Stimulated activated naive CD8-positive, alpha-beta T cell treated with anti-CD3 and anti-CD28 coated beads, Interleukin-15, Interleukin-2, amounts not matched to agents 100 ng/mL and 50 ng/mL, for 24 hours (primary cell): ENCODE data around the gene OVCH2.
"Not testable (repeated sequence)": the region's sequence is repeated elsewhere in the genome, so short reads cannot be mapped to it uniquely, and the experiment has no call there.

Experiments used
- H3K27ac Mint-ChIP-seq: one replicate; pipeline ENCODE4 v1.8.0; 2021; ENCODE audit warnings: mild to moderate bottlenecking, mixed read lengths
- H3K27me3 Mint-ChIP-seq: one replicate; pipeline ENCODE4 v1.8.0; 2021; ENCODE audit warnings: mixed read lengths
- H3K36me3 Mint-ChIP-seq: one replicate; pipeline ENCODE4 v1.8.0; 2021; ENCODE audit warnings: low read depth, mixed read lengths
- H3K4me1 Mint-ChIP-seq: one replicate; pipeline ENCODE4 v1.8.0; 2021; ENCODE audit warnings: low read depth, mixed read lengths
- H3K4me3 Mint-ChIP-seq: one replicate; pipeline ENCODE4 v1.8.0; 2021; ENCODE audit warnings: mild to moderate bottlenecking, mixed read lengths
- H3K9me3 Mint-ChIP-seq: one replicate; pipeline ENCODE4 v1.8.0; 2021; ENCODE audit warnings: mixed read lengths

OVCH2 gene

GRCh38 chr11:7663531-7663930 lies 42.7 kb downstream of the OVCH2 start:
- H3K4me3 Mint-ChIP-seq, H3K27me3 Mint-ChIP-seq, H3K9me3 Mint-ChIP-seq, H3K36me3 Mint-ChIP-seq, H3K4me1 Mint-ChIP-seq, H3K27ac Mint-ChIP-seq: not testable (repeated sequence)

GRCh38 chr11:7657306-7658025 lies 48.8 kb downstream of the OVCH2 start:
- Mint-ChIP-seq H3K27ac (no peak overlapping the region), H3K4me3 (no peak overlapping the region), H3K27me3 (no peaks in the 10 kb centered on the region), H3K4me1 (no peaks in the 10 kb centered on the region), H3K9me3 (no peaks in the 10 kb centered on the region), H3K36me3 (peaks cover 12% of the 10 kb centered on the region)

- no peak overlapping the region for H3K4me3 Mint-ChIP-seq
- no peaks in the 10 kb centered on the region for H3K4me1 Mint-ChIP-seq
- H3K36me3 Mint-ChIP-seq = peaks cover 19% of the 10 kb centered on the region
- H3K27ac Mint-ChIP-seq = no peak overlapping the region
- no peaks in the 10 kb centered on the region for H3K27me3 Mint-ChIP-seq
- H3K9me3 Mint-ChIP-seq = no peaks in the 10 kb centered on the region
Measured at GRCh38 chr11:7656704-7657103, 49.6 kb downstream of the OVCH2 start.

- Mint-ChIP-seq H3K4me1 (no peaks in the 10 kb centered on the region), H3K27ac (no peak overlapping the region), H3K27me3 (no peaks in the 10 kb centered on the region), H3K36me3 (peaks cover 19% of the 10 kb centered on the region), H3K4me3 (no peak overlapping the region), H3K9me3 (no peaks in the 10 kb centered on the region)
Measured at GRCh38 chr11:7655253-7656217, 50.7 kb downstream of the OVCH2 start.

- H3K36me3 Mint-ChIP-seq = peaks cover 29% of the 10 kb centered on the region
- H3K27me3 Mint-ChIP-seq = no peaks in the 10 kb centered on the region
- H3K4me3 Mint-ChIP-seq = no peak overlapping the region
- no peak overlapping the region for H3K27ac Mint-ChIP-seq
- H3K9me3 Mint-ChIP-seq = no peaks in the 10 kb centered on the region
- no peaks in the 10 kb centered on the region for H3K4me1 Mint-ChIP-seq
Measured at GRCh38 chr11:7654195-7654705, 52.0 kb downstream of the OVCH2 start.

- H3K36me3 Mint-ChIP-seq = peaks cover 24% of the 10 kb centered on the region
Measured at GRCh38 chr11:7651700-7652099, 54.6 kb downstream of the OVCH2 start.

GRCh38 chr11:7651140-7651551 lies 55.1 kb downstream of the OVCH2 start:
- Mint-ChIP-seq H3K4me1 (no peaks in the 10 kb centered on the region), H3K4me3 (no peak overlapping the region), H3K9me3 (no peaks in the 10 kb centered on the region), H3K27me3 (no peaks in the 10 kb centered on the region), H3K36me3 (peaks cover 24% of the 10 kb centered on the region), H3K27ac (no peak overlapping the region)

More at GRCh38 chr11:7651700-7652099, 54.6 kb downstream of the OVCH2 start:
- Mint-ChIP-seq H3K27me3 (no peaks in the 10 kb centered on the region), H3K4me1 (no peaks in the 10 kb centered on the region), H3K4me3 (no peak overlapping the region), H3K9me3 (no peaks in the 10 kb centered on the region), H3K27ac (no peak overlapping the region)

- H3K36me3 Mint-ChIP-seq = peaks cover 20% of the 10 kb centered on the region
- no peak overlapping the region for H3K27ac Mint-ChIP-seq
- no peaks in the 10 kb centered on the region for H3K4me1 Mint-ChIP-seq
- H3K4me3 Mint-ChIP-seq = no peak overlapping the region
- no peaks in the 10 kb centered on the region for H3K9me3 Mint-ChIP-seq
- no peaks in the 10 kb centered on the region for H3K27me3 Mint-ChIP-seq
Measured at GRCh38 chr11:7648264-7648663, 58.0 kb downstream of the OVCH2 start.

- H3K4me3 Mint-ChIP-seq = no peak overlapping the region
- no peaks in the 10 kb centered on the region for H3K9me3 Mint-ChIP-seq
- no peaks in the 10 kb centered on the region for H3K27me3 Mint-ChIP-seq
- H3K27ac Mint-ChIP-seq = no peak overlapping the region
- H3K36me3 Mint-ChIP-seq = peaks cover 11% of the 10 kb centered on the region
- H3K4me1 Mint-ChIP-seq = no peaks in the 10 kb centered on the region
Measured at GRCh38 chr11:7646866-7647265, 59.4 kb downstream of the OVCH2 start.

GRCh38 chr11:7645206-7645605 lies 61.1 kb downstream of the OVCH2 start:
- no peaks in the 10 kb centered on the region for H3K9me3 Mint-ChIP-seq

GRCh38 chr11:7643314-7643713 lies 63.0 kb downstream of the OVCH2 start:
- Mint-ChIP-seq H3K4me3 (no peak overlapping the region), H3K27me3 (no peaks in the 10 kb centered on the region), H3K9me3 (no peaks in the 10 kb centered on the region), H3K36me3 (peaks cover 16% of the 10 kb centered on the region), H3K4me1 (no peaks in the 10 kb centered on the region), H3K27ac (no peak overlapping the region)

More at GRCh38 chr11:7645206-7645605, 61.1 kb downstream of the OVCH2 start:
- Mint-ChIP-seq H3K27me3 (no peaks in the 10 kb centered on the region), H3K4me3 (no peak overlapping the region), H3K27ac (peak overlapping the region; percentile 45), H3K4me1 (no peaks in the 10 kb centered on the region), H3K36me3 (peaks cover 19% of the 10 kb centered on the region)

- H3K4me1 Mint-ChIP-seq = no peaks in the 10 kb centered on the region
- H3K4me3 Mint-ChIP-seq = no peak overlapping the region
- H3K36me3 Mint-ChIP-seq = peaks cover 16% of the 10 kb centered on the region
- no peaks in the 10 kb centered on the region for H3K9me3 Mint-ChIP-seq
- H3K27me3 Mint-ChIP-seq = no peaks in the 10 kb centered on the region
- H3K27ac Mint-ChIP-seq = no peak overlapping the region
Measured at GRCh38 chr11:7642747-7643146, 63.5 kb downstream of the OVCH2 start.

- H3K4me1 Mint-ChIP-seq = no peaks in the 10 kb centered on the region
- H3K9me3 Mint-ChIP-seq = no peaks in the 10 kb centered on the region
- H3K27ac Mint-ChIP-seq = no peak overlapping the region
- H3K27me3 Mint-ChIP-seq = no peaks in the 10 kb centered on the region
- no peak overlapping the region for H3K4me3 Mint-ChIP-seq
- H3K36me3 Mint-ChIP-seq = peaks cover 28% of the 10 kb centered on the region
Measured at GRCh38 chr11:7640816-7641215, 65.5 kb downstream of the OVCH2 start.

- Mint-ChIP-seq H3K27me3 (no peaks in the 10 kb centered on the region), H3K4me3 (no peak overlapping the region), H3K36me3 (peaks cover 30% of the 10 kb centered on the region), H3K9me3 (no peaks in the 10 kb centered on the region), H3K27ac (no peak overlapping the region), H3K4me1 (no peaks in the 10 kb centered on the region)
Measured at GRCh38 chr11:7639643-7640025, 66.6 kb downstream of the OVCH2 start.
